ENCODE results near the gene PRPF39. TPM values are rescaled to one million over a fixed set of nuclear protein-coding genes. Genes with fewer than 3 reads are reported as not detected.

The PRPF39 gene
- total RNA-seq (10 to 100 TPM; 30.9 to 41.1 TPM), polyA plus RNA-seq (ENCODE audit: insufficient read depth, low read depth, low replicate concordance) (14.6 TPM)
- long read RNA-seq, donor 1, partial matches to known transcripts = 296 of 451 reads
- long read RNA-seq, donor 1, other reads (novel, unspliced or antisense) = 152 of 451 reads
- long read RNA-seq, donor 2, partial matches to known transcripts = 0 of 3 reads
- long read RNA-seq, donor 2, other reads (novel, unspliced or antisense) = 0 of 3 reads

DNA sequence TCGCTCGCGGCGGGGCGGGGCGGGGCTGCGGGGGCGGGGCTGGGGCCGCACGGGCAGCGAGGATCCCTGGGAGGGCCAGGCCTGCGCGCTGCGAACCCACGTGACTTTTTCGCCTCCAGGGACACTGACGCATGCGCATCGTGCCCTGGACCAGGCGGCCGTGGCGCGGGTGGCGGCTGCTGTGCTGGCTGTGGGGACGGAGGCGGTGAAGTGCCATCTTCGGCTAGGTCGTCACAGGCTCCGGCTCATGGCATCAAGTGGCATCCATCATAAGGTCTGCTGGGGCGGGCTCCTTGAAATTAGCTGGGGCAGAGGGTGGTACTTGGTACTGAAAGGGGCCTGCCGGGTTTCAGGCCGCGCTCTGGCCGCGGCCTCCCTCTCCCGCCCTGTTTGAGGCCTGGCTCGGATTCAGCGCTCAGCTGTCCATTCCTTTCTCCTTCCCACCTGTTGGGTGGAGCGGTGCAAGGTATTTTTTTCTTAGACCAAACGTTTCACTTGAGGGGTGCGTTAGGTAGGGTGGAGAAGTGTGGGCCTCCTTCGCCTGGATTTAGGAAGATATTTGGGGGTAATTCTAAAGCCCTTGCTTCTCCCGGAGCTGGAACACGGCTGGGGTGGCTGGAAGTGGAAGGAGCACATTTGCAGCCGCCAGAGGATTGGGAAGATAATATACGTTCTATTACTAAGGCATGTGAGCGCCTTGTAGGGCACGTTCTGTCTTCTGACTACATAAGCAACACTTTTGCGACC is at the start of gene PRPF39:
Gene PRPF39, plus strand, starts transcription at position 141 of the 747 bp plus-strand sequence. CDS start 11,124 bp downstream, outside the sequence.
- H3K27ac ChIP-seq = peak within 1 kb of the TSS; percentile 67 to 81
- WGBS, 2 donors = 0% methylated on average over 23 to 44 of the region's 49 CpGs
- intact Hi-C loops (cut with DNase I; ENCODE audit: low total_unique reads) = no loop called here

DNA sequence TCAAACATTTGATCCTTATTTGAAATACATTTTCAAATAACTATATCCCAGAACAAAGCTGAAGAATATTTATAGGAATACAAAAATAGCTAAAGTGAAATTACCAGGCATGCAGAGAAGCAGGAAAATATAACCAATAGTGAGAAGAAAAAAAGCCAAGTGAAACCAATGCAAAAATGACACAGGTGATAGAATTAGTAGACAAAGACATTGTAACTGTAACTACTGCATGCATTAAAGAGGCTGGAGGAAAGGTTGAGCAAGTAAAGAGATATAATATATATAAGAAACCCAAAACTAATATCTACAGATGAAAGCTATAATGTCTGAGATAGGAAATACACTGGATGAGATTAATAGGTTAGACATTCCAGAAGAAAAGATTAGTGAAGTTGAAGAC is 49.2 kb upstream of the PRPF39 start:
- TF ChIP-seq, protein P1, sequence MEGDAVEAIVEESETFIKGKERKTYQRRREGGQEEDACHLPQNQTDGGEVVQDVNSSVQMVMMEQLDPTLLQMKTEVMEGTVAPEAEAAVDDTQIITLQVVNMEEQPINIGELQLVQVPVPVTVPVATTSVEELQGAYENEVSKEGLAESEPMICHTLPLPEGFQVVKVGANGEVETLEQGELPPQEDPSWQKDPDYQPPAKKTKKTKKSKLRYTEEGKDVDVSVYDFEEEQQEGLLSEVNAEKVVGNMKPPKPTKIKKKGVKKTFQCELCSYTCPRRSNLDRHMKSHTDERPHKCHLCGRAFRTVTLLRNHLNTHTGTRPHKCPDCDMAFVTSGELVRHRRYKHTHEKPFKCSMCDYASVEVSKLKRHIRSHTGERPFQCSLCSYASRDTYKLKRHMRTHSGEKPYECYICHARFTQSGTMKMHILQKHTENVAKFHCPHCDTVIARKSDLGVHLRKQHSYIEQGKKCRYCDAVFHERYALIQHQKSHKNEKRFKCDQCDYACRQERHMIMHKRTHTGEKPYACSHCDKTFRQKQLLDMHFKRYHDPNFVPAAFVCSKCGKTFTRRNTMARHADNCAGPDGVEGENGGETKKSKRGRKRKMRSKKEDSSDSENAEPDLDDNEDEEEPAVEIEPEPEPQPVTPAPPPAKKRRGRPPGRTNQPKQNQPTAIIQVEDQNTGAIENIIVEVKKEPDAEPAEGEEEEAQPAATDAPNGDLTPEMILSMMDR (IDR thresholded peaks at IDR 0.05) = no peak
- TF ChIP-seq POLR2A (IDR thresholded peaks at IDR 0.05) = no peak
- Histone ChIP-seq H3K27ac (no peak overlapping the region), H3K4me3 (no peak overlapping the region), H3K9me3 (no peaks in the 10 kb centered on the region), H3K27me3 (no peaks in the 10 kb centered on the region), H3K36me3 (ENCODE audit: low read depth, missing control alignments) (no peaks in the 10 kb centered on the region), H3K4me1 (no peaks in the 10 kb centered on the region)
- DNase-seq = no peak
- intact Hi-C loops (cut with DNase I; ENCODE audit: low total_unique reads) = no loop called here

More for the DNA sequence above, at the start of gene PRPF39:
- Histone ChIP-seq H3K9me3 (no peaks in the 10 kb centered on the region), H3K4me3 (peak within 1 kb of the TSS; percentile 70 to 73), H3K27me3 (no peaks in the 10 kb centered on the region), H3K36me3 (ENCODE audit: low read depth, missing control alignments) (no peaks in the 10 kb centered on the region), H3K4me1 (peaks cover 5% of the 10 kb centered on the region)
- peak; percentile 95 for DNase-seq
- TF ChIP-seq, protein P1 (IDR thresholded peaks at IDR 0.05) = no peak
- peak; percentile 61 for TF ChIP-seq POLR2A (IDR thresholded peaks at IDR 0.05)

DNA sequence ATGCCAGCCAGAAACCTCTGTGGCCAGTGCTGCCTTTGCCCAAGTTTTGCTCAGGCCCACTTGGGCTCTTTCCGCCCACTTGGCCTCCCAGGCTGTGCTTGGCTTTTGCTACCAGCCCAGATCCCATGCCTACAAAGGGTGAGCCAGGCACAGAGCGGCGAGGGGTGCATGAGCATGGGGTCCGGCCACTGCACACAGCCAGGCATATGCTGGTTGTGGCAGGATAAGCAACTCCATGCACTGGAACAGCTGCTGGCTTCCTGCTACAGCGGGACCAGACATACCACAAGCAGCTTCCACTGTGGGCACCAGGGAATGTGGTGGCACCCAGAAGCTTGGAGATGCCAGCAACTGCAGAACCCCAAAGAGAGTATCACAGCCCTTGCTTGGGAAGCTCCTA is 45.7 kb upstream of the PRPF39 start:
- intact Hi-C loops (cut with DNase I; ENCODE audit: low total_unique reads) = no loop called here
- no peaks in the 10 kb centered on the region for H3K36me3 ChIP-seq (ENCODE audit: low read depth, missing control alignments)
- H3K9me3 ChIP-seq = no peaks in the 10 kb centered on the region
- DNase-seq = no peak
- H3K4me1 ChIP-seq = no peaks in the 10 kb centered on the region
- WGBS, 2 donors = 94 to 97% methylated on average over 5 of the region's 5 CpGs
- no peak overlapping the region for H3K4me3 ChIP-seq
- TF ChIP-seq, protein P1 (IDR thresholded peaks at IDR 0.05) = no peak
- no peak overlapping the region for H3K27ac ChIP-seq
- no peaks in the 10 kb centered on the region for H3K27me3 ChIP-seq

GRCh38 chr14:45038865-45039264 is 45.1 kb upstream of the PRPF39 start:
- 89 to 92% methylated on average over 3 to 5 of the region's 5 CpGs for WGBS, 2 donors

More at GRCh38 chr14:45038865-45039264, 45.1 kb upstream of the PRPF39 start:
- Histone ChIP-seq H3K27me3 (no peaks in the 10 kb centered on the region), H3K4me1 (no peaks in the 10 kb centered on the region), H3K27ac (no peak overlapping the region), H3K4me3 (no peak overlapping the region), H3K9me3 (no peaks in the 10 kb centered on the region), H3K36me3 (ENCODE audit: low read depth, missing control alignments) (no peaks in the 10 kb centered on the region)
- intact Hi-C loops (cut with DNase I; ENCODE audit: low total_unique reads) = no loop called here
- DNase-seq = no peak
- TF ChIP-seq POLR2A (IDR thresholded peaks at IDR 0.05) = no peak
- TF ChIP-seq, protein P1 (IDR thresholded peaks at IDR 0.05) = no peak
